NB4 (cell line): ENCODE data around the gene MIDN.

ENCODE experiments used
- DNase-seq: peaks from one replicate; pipeline ENCODE4 v3.0.0; 2010; ENCODE audit warnings: low read depth
- H3K4me3 ChIP-seq: one replicate; pipeline ENCODE4 v1.5.1; 2011; ENCODE audit warnings: mild to moderate bottlenecking, low read depth, low read length, moderate library complexity
- MAX ChIP-seq: IDR thresholded peaks from 2 replicates; pipeline ENCODE4 v1.6.1; 2011; ENCODE audit warnings: low read depth, low read length
- MYC ChIP-seq: IDR thresholded peaks from 2 replicates; pipeline ENCODE4 v1.6.1; 2011; ENCODE audit warnings: low read depth, low read length
- POLR2A ChIP-seq: IDR thresholded peaks from 2 replicates; pipeline ENCODE4 v1.6.1; 2011; ENCODE audit warnings: mild to moderate bottlenecking; ENCODE audit not compliant: insufficient read length; ENCODE audit errors: extremely low read depth
- TF ChIP-seq, protein P1 (sequence below): IDR thresholded peaks from one replicate; pipeline ENCODE4 v1.5.1; 2012; ENCODE audit warnings: low read depth, low read length

MIDN gene

DNA sequence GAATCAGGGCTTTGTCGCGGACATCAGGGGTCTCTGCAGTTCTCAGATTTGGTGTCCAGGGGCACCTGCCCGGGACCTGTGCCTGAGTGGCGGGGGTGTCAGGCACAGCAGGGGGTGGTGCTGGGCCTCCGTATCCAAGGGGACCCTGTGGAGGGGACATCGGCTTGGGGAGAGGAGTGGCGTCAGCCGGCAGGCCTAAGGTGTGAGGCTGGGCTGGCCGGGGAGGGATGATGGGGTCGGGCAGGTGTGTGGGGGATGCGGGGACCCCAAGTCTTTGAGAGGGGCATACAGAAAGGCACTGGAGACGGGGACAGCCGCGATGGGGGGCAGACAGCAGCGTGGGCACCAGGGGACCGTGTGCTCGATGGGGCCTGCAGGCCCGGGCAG lies 39.8 kb downstream of the MIDN start:
- no peak for TF ChIP-seq MAX
- TF ChIP-seq POLR2A = no peak
- TF ChIP-seq, protein P1, sequence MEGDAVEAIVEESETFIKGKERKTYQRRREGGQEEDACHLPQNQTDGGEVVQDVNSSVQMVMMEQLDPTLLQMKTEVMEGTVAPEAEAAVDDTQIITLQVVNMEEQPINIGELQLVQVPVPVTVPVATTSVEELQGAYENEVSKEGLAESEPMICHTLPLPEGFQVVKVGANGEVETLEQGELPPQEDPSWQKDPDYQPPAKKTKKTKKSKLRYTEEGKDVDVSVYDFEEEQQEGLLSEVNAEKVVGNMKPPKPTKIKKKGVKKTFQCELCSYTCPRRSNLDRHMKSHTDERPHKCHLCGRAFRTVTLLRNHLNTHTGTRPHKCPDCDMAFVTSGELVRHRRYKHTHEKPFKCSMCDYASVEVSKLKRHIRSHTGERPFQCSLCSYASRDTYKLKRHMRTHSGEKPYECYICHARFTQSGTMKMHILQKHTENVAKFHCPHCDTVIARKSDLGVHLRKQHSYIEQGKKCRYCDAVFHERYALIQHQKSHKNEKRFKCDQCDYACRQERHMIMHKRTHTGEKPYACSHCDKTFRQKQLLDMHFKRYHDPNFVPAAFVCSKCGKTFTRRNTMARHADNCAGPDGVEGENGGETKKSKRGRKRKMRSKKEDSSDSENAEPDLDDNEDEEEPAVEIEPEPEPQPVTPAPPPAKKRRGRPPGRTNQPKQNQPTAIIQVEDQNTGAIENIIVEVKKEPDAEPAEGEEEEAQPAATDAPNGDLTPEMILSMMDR = no peak
- no peak for TF ChIP-seq MYC
- H3K4me3 ChIP-seq = no peak overlapping the region
- DNase-seq = no peak

DNA sequence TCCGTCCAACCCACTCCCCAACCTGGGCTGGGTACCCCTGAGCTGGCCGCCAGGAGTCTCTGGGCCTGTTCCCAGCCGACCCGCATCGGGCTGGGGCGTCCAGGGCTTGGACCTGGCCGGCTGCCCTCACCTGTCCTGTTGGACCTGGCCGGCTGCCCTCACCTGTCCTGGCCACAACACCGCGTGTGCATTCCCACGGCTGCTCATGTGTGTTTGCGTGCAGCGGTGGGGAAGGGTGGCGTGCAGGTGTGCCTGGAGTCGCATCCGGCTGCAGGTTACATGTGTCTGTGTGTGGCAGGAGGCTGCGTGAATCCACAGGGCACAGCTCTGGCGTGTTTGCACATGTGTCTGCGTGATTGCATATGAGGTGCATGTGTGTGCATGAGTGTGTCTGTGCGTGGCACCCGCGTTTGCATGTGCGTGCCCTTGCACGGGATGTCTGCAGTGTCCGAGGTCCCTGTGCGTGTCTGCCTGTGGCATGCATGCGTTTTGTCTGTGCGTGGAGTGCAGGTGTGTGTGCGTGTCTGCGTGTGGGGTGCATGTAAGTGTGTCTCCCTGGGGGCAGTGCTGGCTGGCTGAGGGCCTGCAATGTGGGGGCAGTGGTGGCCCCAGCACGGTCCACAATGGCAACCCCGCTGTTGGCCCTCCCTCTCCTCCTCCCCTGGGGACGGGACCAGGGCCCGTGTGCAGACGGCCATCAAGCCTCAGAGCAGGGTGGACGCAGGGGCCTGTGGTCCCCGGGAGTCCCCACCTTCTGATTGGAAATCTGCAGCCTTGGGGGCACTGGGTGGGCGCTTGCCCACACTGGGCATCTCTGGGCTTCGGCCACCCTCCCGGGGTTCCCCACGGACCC lies 40.7 kb downstream of the MIDN start:
- no peak for DNase-seq
- no peak overlapping the region for H3K4me3 ChIP-seq
- TF ChIP-seq MYC (no peak), MAX (no peak), POLR2A (no peak)
- TF ChIP-seq, protein P1 = no peak

DNA sequence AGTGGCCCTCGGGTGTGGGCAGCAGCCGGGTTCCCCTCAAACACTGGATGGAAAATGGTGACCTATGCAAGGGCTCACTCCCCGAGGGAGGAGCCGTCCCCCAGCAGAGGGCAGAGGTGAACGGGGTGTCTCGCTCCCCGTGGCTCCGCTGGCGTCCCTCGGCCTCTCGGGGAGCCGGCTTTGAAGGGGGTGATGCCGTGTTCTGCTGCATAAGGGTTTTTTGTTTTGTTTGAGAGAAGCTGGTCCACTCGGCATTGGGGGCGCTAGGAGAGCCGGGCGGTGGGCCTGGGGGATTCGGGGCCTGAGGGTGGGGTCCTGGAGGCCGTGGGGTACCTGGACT lies 41.3 kb downstream of the MIDN start:
- no peak overlapping the region for H3K4me3 ChIP-seq
- TF ChIP-seq POLR2A (no peak), MYC (no peak)
- DNase-seq = no peak

DNA sequence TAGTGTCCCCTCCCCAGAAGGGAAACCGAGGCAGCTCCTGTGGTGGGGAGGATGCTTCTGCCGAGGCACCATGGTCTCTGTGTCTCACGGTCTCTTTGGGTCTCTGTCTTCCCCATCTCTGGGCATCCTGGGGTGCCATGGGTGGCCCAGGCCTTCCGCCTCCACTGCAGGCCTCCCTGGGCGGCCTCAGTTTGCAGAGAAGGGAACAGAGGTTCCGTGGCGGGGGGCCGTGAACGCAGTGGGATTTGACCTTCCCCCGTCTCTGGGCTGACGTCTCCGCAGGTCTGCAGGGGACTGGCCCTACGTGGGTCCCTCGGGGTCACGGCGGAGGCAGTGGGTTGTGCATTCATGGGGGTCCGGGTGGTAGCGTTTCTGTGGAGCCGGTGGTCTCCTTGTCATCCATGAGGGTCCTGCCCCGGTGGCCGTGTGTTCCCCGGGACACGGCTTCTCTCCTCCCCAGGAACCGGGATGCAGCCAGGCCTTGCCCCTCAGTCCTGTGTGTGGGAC lies 41.9 kb downstream of the MIDN start:
- TF ChIP-seq POLR2A (no peak), MAX (no peak), MYC (no peak)
- TF ChIP-seq, protein P1 = no peak
- DNase-seq = no peak
- no peak overlapping the region for H3K4me3 ChIP-seq

DNA sequence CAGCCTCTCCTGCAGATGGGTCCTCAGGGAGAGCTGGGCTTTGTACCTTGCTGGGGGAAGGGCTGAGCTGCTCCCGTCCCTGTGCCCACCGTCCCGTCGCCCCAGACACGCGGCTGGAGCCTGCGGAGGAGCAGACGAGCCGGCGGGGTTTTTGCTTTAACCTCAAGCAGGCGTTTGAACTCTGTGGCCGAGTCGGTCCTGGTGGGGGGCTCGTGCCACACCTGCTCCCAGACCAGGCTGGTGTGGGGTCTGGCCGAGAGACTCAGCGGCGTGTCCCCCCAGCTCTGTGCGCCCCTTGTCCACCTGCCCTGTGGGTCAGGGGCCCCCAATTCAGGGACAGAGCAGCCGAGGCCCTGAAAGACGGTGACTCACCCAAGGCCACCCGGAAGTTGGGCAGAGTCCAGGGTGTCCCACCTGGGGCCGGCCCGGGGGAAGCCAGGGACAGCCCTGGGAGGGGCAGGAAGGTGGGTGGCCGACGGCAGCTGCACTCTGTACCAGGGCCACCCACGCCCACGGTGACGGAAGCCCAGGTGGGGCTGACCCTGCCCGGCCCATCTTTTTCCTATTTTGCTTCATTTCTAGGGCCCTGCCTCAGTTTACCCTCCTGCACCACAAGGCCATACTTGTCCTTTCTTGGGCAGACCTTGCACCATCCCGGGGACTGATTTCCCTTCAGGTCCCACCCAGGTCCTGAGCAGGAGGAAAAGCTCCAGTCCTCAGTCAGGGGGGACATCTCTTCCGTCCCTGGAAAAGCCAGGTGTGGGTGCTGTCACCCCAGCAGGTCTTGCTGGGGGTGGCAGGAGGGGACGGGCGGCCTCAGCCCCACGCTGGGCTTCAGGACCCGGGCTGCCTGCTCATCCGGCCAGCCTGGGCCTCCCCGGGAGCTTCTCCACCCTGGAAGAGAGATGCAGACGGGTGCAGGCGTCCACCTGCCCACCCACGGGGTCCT lies 42.6 kb downstream of the MIDN start:
- TF ChIP-seq POLR2A = no peak
- TF ChIP-seq MAX = no peak
- TF ChIP-seq, protein P1 = no peak
- no peak for TF ChIP-seq MYC

More for the DNA sequence above, 42.6 kb downstream of the MIDN start:
- H3K4me3 ChIP-seq = no peak overlapping the region
- no peak for DNase-seq
